NCI-H82 treated with DMSO at 0.1 percent for 48 hours (cell line): ENCODE results near the gene MERTK.
"Not testable (repeated sequence)": the region's sequence is repeated elsewhere in the genome, so short reads cannot be mapped to it uniquely, and the experiment has no call there.

Experiments used
- DNase-seq: peaks from one replicate; lab custom pipeline; 2025; ENCODE audit not compliant: unreplicated experiment; lab: John Stamatoyannopoulos, UW

Gene MERTK

DNA sequence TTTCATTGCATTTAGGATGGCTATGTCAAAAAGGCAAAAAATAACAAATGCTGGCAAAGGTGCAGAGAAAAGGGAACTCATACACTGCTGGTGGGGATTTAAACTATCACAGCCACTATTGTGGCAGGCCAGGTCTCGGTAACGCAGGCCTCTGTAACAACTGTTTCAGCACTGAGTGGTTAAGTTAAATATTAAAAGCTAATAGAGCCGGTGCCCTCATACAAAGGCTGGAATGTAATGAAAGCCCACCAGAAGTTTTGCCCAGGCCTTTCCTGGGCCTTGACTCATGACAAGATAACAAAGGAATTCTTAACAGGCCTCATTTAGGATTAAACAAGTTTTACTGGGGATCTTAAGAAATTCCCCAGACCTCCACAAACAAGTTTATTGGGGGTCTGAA is 10.7 kb downstream of the MERTK start:
- DNase-seq = no peak

GRCh38 chr2:111909997-111910396 is 11.6 kb downstream of the MERTK start:
- not testable (repeated sequence) for DNase-seq

DNA sequence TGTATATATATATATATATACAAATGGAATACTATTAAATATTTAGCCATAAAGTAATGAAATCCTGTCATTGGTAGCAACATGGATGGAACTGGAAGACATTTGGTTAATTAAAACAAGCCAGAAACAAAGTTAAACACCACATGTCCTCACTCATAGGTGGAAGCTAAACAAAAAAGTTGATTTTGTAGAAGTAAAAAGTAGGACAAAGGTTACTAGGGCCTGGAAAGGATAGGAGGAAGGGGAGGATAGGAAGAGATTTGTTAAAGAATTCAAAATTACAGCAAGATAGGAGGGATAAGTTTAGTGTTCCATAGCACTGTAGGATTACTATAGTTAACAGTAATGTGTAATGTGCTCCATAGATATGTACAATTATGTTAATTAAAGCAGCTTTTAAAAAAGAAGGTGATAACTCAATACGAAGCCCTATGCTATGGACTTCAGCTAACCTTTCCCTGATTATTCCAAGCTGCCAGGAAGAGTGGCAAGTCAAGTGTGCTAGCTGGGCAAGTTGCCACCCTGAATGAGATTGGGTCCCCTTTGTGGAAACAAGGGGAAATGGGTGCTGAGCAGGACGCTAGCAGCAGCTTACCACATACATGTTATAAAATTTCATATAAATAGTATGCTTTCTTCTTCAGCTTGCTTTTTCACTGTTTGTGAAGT is 12.3 kb downstream of the MERTK start:
- DNase-seq = no peak

DNA sequence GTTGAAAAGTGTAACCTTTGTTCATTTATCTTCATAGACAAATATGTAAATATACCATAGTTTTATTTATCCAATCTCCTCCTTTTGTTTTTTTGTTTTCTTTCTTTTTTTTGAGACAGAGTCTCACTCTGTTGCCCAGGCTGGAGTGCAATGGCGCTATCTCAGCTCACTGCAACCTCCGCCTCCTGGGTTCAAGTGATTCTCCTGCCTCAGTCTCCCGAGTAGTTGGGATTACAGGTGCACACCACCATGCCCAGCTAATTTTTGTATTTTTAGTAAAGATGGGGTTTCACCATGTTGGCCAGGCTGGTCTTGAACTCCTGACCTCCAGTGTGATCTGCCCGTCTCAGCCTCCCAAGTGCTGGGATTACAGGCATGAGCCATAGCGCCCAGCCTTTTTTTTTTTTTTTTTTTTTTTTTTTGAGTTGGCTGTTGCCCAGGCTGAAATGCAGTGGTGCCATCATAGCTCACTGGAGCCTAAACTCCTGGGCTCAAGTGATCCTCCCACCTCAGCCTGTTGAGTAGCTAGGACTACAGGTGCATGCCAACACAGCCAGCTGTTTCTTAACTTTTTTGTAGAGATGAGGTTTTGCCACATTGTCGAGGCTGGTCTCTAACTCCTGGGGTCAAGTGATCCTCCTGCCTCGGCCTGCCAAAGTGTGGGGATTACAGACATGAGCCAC is 13.0 kb downstream of the MERTK start:
- DNase-seq = not testable (repeated sequence)

DNA sequence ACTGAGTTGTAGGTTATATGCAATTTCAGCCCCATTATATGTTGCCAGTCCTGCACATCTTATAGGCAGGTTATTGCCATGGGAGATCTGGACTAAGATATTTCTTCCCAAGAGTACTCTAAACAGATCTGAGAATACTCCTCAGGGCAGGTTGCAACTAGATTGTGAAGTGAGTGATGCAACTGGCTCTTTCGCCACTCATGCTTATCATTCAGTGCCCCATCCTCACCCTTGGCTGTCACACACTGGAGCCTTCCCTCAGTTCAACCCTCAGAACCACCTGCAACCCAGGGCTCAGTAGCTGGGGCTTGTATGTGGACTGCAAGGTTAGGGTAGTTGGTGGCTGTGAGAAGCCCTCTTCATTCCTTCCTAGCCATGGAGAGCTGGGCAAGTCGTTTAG is 14.1 kb downstream of the MERTK start:
- no peak for DNase-seq

- DNase-seq = no peak
Observed at GRCh38 chr2:111917106-111917505, 18.7 kb downstream of the MERTK start.

DNA sequence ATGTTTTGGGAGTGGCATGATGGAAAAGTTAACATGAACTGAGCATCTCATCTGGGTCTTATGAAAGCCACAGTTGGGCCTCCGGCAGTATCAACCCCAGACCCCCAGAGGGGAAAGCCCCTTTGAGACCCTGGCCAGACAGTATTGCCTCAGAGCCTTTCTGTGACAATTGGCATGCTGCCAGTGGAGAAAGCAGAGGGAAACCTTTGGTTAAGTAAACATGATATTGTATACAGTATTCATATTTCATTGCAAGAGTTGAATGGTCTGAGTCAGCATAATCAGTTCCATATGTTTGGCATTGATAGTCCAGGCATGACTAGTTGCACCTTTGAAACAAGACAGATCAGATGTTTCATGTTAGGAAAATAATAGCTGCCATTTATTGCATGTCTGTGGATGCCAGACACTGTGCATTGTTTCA is 20.0 kb downstream of the MERTK start:
- DNase-seq = no peak

DNA sequence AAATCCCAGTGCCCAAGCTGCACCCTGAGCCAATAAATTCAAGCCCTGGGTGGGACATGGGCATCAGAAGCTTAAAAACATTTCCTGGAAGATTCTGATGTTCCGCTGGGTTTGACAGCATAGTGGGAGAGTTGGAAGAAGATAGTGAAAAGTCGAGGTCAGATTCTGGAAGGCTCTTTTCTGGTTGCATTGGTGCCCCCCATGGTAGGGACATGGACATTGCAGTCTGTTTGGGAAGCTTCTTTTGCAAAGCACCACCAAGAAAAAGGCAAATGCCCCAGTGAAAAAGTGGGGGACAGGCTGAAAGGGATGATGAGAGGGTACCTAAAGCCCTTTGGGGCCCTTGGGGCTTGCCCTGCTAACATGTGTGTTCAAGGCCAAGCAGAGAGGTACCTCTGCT is 21.0 kb downstream of the MERTK start:
- no peak for DNase-seq

- DNase-seq = no peak
Observed at GRCh38 chr2:111919794-111920608, 21.6 kb downstream of the MERTK start.

DNA sequence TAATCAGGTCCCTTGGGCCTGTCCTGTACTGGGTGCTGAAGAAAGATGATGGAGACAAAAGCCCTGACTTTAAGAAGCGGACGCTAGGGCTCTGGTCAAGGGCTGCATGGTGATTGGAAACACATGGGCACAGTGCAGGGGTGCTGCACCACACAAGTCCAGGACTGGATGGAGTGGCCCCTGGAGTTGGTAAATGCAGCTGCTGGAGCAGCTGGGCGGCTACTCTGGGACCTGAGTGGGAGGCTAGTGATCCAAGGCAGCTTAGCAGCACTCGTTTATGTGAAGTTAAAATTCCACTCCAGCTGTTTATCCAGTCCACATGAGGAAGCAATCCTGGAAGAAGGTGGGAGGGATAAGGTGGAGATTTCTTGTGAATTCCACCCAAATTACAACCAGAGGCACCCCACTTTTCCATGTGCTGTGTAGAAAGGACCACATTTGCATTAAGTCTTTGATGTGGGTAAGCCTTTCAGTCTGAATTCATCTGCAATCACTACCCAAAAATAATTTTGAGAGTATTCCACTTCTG is 24.9 kb downstream of the MERTK start:
- no peak for DNase-seq

- no peak for DNase-seq
Observed at GRCh38 chr2:111924617-111925107, 26.3 kb downstream of the MERTK start.

- no peak for DNase-seq
Observed at GRCh38 chr2:111927723-111928122, 29.3 kb downstream of the MERTK start.

DNA sequence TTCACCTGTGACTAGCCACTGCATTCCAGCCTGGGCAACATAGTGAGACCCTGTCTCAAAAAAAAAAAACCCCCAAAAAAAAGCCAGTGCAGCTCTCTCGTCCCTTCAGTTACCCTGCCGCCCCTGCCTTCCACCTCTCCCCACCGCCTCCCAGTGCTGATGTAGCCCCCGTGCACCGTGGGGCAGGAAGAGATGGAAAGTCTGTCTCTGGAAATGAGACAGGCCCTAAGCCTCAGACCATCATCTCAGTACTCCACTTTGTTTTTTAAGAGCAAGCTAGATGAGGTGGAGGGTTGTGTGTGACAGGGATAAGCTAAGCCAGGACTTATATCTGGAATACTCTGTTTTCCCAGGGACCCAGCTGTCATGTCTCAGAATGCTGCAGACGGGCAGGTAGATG is 32.0 kb downstream of the MERTK start:
- no peak for DNase-seq

DNA sequence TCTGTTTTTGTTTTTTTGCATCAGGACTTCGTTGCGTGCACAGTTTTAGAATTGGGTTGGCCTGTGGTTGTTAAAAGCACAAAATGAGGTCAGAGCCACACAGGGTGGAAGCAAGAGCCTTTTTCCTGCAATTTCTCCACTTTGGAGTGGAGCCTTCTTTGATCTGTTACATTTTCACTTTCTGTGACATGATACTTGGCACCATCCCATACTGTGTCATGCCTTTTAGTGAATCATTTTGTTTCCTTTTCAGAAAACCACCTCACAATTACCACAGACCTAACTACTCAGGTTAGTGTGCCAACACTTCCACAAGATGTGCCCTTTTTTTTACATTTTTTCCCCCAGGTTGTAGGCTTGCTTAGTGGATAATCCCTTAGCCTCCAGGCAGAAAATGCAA is 32.5 kb downstream of the MERTK start:
- DNase-seq = no peak

DNA sequence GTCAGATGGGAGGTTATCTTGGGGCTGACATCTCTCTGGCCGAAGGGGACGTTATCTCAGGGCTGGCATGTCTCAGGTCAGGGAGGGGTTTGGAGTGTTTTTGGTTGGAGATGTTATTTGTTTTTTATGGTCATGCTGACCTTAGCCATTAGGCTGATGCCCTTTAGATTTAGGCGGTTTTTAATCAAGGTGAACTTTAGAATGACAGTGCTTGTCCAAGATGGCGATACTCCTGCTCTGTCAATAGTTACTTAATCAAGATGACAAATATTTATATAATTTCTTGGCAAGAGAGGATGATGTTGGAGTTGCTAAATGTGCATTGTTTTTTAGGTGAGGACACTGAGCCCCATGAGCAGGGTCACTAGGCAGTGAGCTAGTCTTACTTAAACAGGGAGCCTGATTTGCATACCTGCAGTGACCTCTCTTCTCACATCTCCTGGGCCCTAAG is 34.5 kb downstream of the MERTK start:
- DNase-seq = no peak

DNA sequence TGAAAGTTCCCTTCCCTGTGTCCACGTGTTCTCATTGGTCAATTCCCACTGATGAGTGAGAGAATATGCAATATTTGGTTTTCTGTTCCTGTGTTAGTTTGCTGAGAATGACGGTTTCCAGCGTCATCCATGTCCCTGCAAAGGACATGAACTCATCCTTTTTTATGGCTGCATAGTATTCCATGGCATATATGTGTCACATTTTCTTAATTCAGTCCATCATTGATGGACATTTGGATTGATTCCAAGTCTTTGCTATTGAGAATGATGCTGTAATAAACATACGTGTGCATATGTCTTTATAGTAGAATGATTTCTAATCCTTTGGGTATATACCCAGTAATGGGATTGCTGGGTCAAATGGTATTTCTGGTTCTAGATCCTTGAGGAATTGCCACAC is 35.5 kb downstream of the MERTK start:
- DNase-seq = not testable (repeated sequence)

DNA sequence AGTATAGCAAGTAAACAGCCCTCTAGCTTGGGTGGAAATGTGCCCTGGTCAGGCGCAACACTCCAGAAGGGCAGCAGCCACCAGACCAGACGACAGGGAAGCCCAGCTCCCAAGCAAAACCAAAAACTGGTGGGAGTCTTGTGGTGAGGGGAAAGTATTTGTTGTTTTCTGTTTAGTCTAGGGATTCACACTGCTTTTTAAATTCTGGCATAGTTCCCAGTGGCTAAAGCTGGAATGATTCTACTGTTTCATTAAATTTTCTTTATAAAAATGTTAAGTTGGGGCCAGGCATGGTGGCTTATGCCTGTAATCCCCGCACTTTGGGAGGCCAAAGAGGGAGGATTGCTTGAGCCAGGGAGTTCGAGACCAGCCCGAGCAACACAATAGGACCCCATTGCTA is 38.5 kb downstream of the MERTK start:
- no peak for DNase-seq

GRCh38 chr2:111938392-111938791 is 40.0 kb downstream of the MERTK start:
- DNase-seq = no peak

- no peak for DNase-seq
Observed at GRCh38 chr2:111940333-111941196, 42.2 kb downstream of the MERTK start.

GRCh38 chr2:111941531-111941930 is 43.1 kb downstream of the MERTK start:
- DNase-seq = no peak
